Natural killer cell (primary cell): ENCODE results near the gene LIN7A. TPM values are rescaled to one million over a fixed set of nuclear protein-coding genes. Genes with fewer than 3 reads are reported as not detected.

Experiments used
- ATAC-seq, 3 donors: fragments of 150-1000 bp in 2 of 3; fragments of 200-7000 bp in 1 of 3; cut with Tn5 transposase; 1 replicate in 1 of 3; 2 replicates in 2 of 3; pipeline ENCODE4 v1.10.0; 2021; ENCODE audit warnings: mild to moderate bottlenecking in 2 of 3, moderate library complexity in 2 of 3
- DNase-seq, 2 donors: peaks; one replicate each; pipeline versions ENCODE4 v3.0.0 to v3.0.0-alpha.2; 2013 to 2021; ENCODE audit warnings: mixed read lengths in 1 of 2
- H3K27ac ChIP-seq: one replicate; pipeline ENCODE4 v1.5.1; 2013; ENCODE audit warnings: mild to moderate bottlenecking, low read length
- H3K27me3 ChIP-seq: one replicate; pipeline ENCODE4 v1.6.1; 2013; ENCODE audit warnings: low read length; ENCODE audit not compliant: control insufficient read depth, insufficient read depth
- H3K36me3 ChIP-seq: one replicate; pipeline ENCODE4 v1.6.1; 2013; ENCODE audit warnings: low read length; ENCODE audit not compliant: control insufficient read depth, insufficient read depth
- H3K4me1 ChIP-seq: one replicate; pipeline ENCODE4 v1.6.1; 2013; ENCODE audit warnings: low read length; ENCODE audit not compliant: control insufficient read depth, insufficient read depth
- H3K4me3 ChIP-seq: one replicate; pipeline ENCODE4 v1.5.1; 2013; ENCODE audit warnings: low read length
- H3K9me3 ChIP-seq: one replicate; pipeline ENCODE4 v1.6.1; 2013; ENCODE audit warnings: low read length; ENCODE audit not compliant: control insufficient read depth, insufficient read depth
- H3K27ac Mint-ChIP-seq, 2 donors: one replicate each; pipeline ENCODE4 v1.8.0; 2022; ENCODE audit warnings: mild to moderate bottlenecking in 2 of 2, mixed read lengths in 2 of 2, moderate library complexity in 1 of 2
- H3K27me3 Mint-ChIP-seq, 2 donors: one replicate each; pipeline ENCODE4 v1.8.0; 2022; ENCODE audit warnings: low read depth in 2 of 2, mixed read lengths in 2 of 2
- H3K36me3 Mint-ChIP-seq: one replicate; pipeline ENCODE4 v1.8.0; 2022; ENCODE audit warnings: mixed read lengths
- H3K4me1 Mint-ChIP-seq, 2 donors: one replicate each; pipeline ENCODE4 v1.8.0; 2022; ENCODE audit warnings: mixed read lengths in 2 of 2
- H3K4me3 Mint-ChIP-seq: one replicate; pipeline ENCODE4 v1.8.0; 2022; ENCODE audit warnings: mild to moderate bottlenecking, moderate library complexity, mixed read lengths
- H3K9me3 Mint-ChIP-seq, 2 donors: one replicate each; pipeline ENCODE4 v1.8.0; 2022; ENCODE audit warnings: mixed read lengths in 2 of 2
- WGBS: methylation state at CpG from one replicate; pipeline ENCODE4 v1.1.7; 2013; ENCODE audit warnings: missing lambda C conversion rate; ENCODE audit not compliant: insufficient coverage; 5-methylcytosine and 5-hydroxymethylcytosine counted together
- intact Hi-C: fragments of 100-400 bp; cut with micrococcal nuclease; formaldehyde crosslinking; loops from one replicate; pipeline ENCODE4 v1.14.2; 2022
- total RNA-seq, 4 donors: library from RNA; stranded (reverse); fragments of 120-200 nt in 1 of 4; gene quantifications; one replicate each; pipeline versions ENCODE4 v1.2.3 to v1.2.4, GENCODE V29; 2013 to 2022
- TF ChIP-seq, protein P1 (sequence below): fragments of 200-600 bp; IDR thresholded peaks from one replicate; pipeline ENCODE4 v1.8.0; 2022; ENCODE audit warnings: antibody characterized with exemption

LIN7A gene
- total RNA-seq, 3 donors from 2014 or later (not counting 1 experiment from before 2014, with no cell fraction given), result 0.12 to 14.9 (median 0.27) TPM

DNA sequence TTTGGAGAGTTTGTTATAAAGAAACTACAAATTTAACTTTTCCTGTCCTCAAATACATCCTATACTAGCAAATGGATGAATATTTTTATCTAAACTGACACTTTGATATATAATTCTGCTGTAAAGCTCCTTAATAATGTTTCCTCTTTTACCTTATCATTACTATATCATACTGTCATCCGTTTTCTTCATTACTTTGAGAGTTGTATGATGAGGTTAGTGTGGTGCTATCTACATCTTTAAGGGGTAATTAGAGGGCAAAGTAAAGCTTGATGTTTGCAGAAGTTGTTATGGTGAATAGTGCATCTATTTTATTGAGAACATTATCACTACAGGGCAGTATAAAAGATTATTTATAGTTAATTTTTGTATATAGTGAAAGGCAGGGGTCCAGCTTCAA lies 36.1 kb downstream of the LIN7A start:
- no peak overlapping the region for H3K4me3 Mint-ChIP-seq
- intact Hi-C loops, result no loop called here
- peak in 1 of 3 donors; percentile 55 for ATAC-seq
- no peaks in the 10 kb centered on the region for H3K4me1 Mint-ChIP-seq
- H3K27me3 ChIP-seq, result no peaks in the 10 kb centered on the region
- H3K27ac Mint-ChIP-seq, result no peak overlapping the region
- H3K9me3 ChIP-seq, result no peaks in the 10 kb centered on the region
- no peak overlapping the region for H3K27ac ChIP-seq
- peaks cover 7% of the 10 kb centered on the region for H3K36me3 Mint-ChIP-seq
- H3K9me3 Mint-ChIP-seq, result peaks cover 9 to 13% of the 10 kb centered on the region in 2 donors
- H3K36me3 ChIP-seq, result no peaks in the 10 kb centered on the region
- H3K4me3 ChIP-seq, result no peak overlapping the region
- no peaks in the 10 kb centered on the region for H3K4me1 ChIP-seq
- no peak for DNase-seq
- WGBS, result no CpG with 5 or more reads among the region's 1 CpG
- H3K27me3 Mint-ChIP-seq, result no peaks in the 10 kb centered on the region
- TF ChIP-seq, protein P1, sequence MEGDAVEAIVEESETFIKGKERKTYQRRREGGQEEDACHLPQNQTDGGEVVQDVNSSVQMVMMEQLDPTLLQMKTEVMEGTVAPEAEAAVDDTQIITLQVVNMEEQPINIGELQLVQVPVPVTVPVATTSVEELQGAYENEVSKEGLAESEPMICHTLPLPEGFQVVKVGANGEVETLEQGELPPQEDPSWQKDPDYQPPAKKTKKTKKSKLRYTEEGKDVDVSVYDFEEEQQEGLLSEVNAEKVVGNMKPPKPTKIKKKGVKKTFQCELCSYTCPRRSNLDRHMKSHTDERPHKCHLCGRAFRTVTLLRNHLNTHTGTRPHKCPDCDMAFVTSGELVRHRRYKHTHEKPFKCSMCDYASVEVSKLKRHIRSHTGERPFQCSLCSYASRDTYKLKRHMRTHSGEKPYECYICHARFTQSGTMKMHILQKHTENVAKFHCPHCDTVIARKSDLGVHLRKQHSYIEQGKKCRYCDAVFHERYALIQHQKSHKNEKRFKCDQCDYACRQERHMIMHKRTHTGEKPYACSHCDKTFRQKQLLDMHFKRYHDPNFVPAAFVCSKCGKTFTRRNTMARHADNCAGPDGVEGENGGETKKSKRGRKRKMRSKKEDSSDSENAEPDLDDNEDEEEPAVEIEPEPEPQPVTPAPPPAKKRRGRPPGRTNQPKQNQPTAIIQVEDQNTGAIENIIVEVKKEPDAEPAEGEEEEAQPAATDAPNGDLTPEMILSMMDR, result no peak

DNA sequence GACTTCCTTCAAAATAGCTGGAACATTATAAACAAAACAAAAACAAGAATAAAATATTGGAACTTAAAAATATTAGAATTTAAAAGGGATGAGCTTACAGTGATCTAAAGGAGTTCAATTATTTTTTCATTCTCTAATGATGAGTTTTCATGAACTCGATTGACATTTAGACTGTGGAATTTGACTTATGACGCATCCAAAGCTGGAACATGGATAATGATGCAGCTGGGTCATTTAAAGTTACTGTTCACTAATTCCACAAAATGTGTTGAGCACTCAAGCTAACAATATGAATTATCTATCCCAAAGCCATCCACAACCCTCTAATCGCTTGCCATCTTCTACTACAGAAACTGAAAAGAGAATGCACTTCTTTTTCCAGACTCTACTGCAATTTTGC lies 42.5 kb downstream of the LIN7A start:
- Histone ChIP-seq H3K36me3 (no peaks in the 10 kb centered on the region), H3K9me3 (no peaks in the 10 kb centered on the region), H3K4me3 (no peak overlapping the region), H3K27ac (no peak overlapping the region), H3K4me1 (no peaks in the 10 kb centered on the region), H3K27me3 (no peaks in the 10 kb centered on the region)
- Mint-ChIP-seq H3K36me3 (peaks cover 5% of the 10 kb centered on the region), H3K27me3 (no peaks in the 10 kb centered on the region), H3K4me1 (no peaks in the 10 kb centered on the region), H3K4me3 (no peak overlapping the region), H3K9me3 (peaks cover 14 to 21% of the 10 kb centered on the region in 2 donors), H3K27ac (no peak overlapping the region)
- ATAC-seq (no peak), DNase-seq (no peak)
- 91% methylated on average over 3 of the region's 3 CpGs for WGBS
- TF ChIP-seq, protein P1, result no peak
- intact Hi-C loops, result no loop called here

GRCh38 chr12:80894179-80894578 lies 43.6 kb downstream of the LIN7A start:
- no peak overlapping the region for H3K27ac Mint-ChIP-seq
- 100% methylated on average over 2 of the region's 3 CpGs for WGBS
- no peaks in the 10 kb centered on the region for H3K27me3 Mint-ChIP-seq
- DNase-seq, result no peak
- Histone ChIP-seq H3K4me3 (no peak overlapping the region), H3K27ac (no peak overlapping the region), H3K4me1 (no peaks in the 10 kb centered on the region), H3K27me3 (no peaks in the 10 kb centered on the region), H3K36me3 (no peaks in the 10 kb centered on the region), H3K9me3 (no peaks in the 10 kb centered on the region)
- intact Hi-C loops, result no loop called here
- H3K9me3 Mint-ChIP-seq, result peaks cover 10 to 16% of the 10 kb centered on the region in 2 donors
- ATAC-seq, result no peak
- TF ChIP-seq, protein P1, result no peak
- H3K36me3 Mint-ChIP-seq, result no peaks in the 10 kb centered on the region
- no peaks in the 10 kb centered on the region for H3K4me1 Mint-ChIP-seq
- H3K4me3 Mint-ChIP-seq, result no peak overlapping the region
